ENCODE results near the gene UQCRC1.

The UQCRC1 gene

GRCh38 chr3:48598323-48599076, 10.9 kb downstream of the UQCRC1 start:
- no peak for DNase-seq

GRCh38 chr3:48597408-48597800, 12.0 kb downstream of the UQCRC1 start:
- no peak for DNase-seq

GRCh38 chr3:48596676-48597407, 12.6 kb downstream of the UQCRC1 start:
- no peak for DNase-seq

- DNase-seq = no peak
These were observed 13.3 kb downstream of the UQCRC1 start for GRCh38 chr3:48596157-48596556.

- no peak for DNase-seq
These were observed 13.8 kb downstream of the UQCRC1 start for GRCh38 chr3:48595526-48596121.

- DNase-seq = no peak
These were observed 14.3 kb downstream of the UQCRC1 start, which contains the start of gene COL7A1 for GRCh38 chr3:48595075-48595525. Gene COL7A1, minus strand, starts transcription at chr3:48595329. Its CDS starts 170 bp downstream, at chr3:48595159.

GRCh38 chr3:48594417-48595049, 14.9 kb downstream of the UQCRC1 start:
- DNase-seq = no peak

GRCh38 chr3:48593337-48593736, 16.1 kb downstream of the UQCRC1 start:
- DNase-seq = no peak

GRCh38 chr3:48592519-48593087, 16.8 kb downstream of the UQCRC1 start:
- no peak for DNase-seq

- DNase-seq = no peak
These were observed 17.4 kb downstream of the UQCRC1 start for GRCh38 chr3:48591886-48592518.

- DNase-seq = no peak
These were observed 18.0 kb downstream of the UQCRC1 start for GRCh38 chr3:48591436-48591835.

- no peak for DNase-seq
These were observed 21.2 kb downstream of the UQCRC1 start for GRCh38 chr3:48588230-48588629.

- no peak for DNase-seq
These were observed 21.8 kb downstream of the UQCRC1 start for GRCh38 chr3:48587686-48588085.

- DNase-seq = no peak
These were observed 24.0 kb downstream of the UQCRC1 start for GRCh38 chr3:48585411-48585810.

GRCh38 chr3:48584836-48585235, 24.6 kb downstream of the UQCRC1 start:
- DNase-seq = no peak

- no peak for DNase-seq
These were observed 27.6 kb downstream of the UQCRC1 start for GRCh38 chr3:48581621-48582481.

- no peak for DNase-seq
These were observed 32.8 kb downstream of the UQCRC1 start for GRCh38 chr3:48576647-48577046.

GRCh38 chr3:48575366-48575765, 34.1 kb downstream of the UQCRC1 start:
- no peak for DNase-seq

- DNase-seq = no peak
These were observed 35.4 kb downstream of the UQCRC1 start for GRCh38 chr3:48573973-48574585.

GRCh38 chr3:48572517-48572916, 36.9 kb downstream of the UQCRC1 start:
- no peak for DNase-seq

GRCh38 chr3:48571938-48572337, 37.5 kb downstream of the UQCRC1 start:
- no peak for DNase-seq

Measured in activated CD4-positive, alpha-beta T cell treated with anti-CD3 and anti-CD28 coated beads, Interleukin-2, amount 50 U/mL, for 1 hour (primary cell).